Colon (tissue), 2 donors: ENCODE data around the gene SPDYE16.
"Not testable (repeated sequence)": the region's sequence is repeated elsewhere in the genome, so short reads cannot be mapped to it uniquely, and the experiment has no call there.

ENCODE experiments used
- FAIRE-seq: peaks from 2 replicates; lab custom pipeline; 2012; peaks lifted over from hg19 to GRCh38; lab: Jason Lieb, UNC
- donor health status: control.
- donor health status: control.

SPDYE16 gene

DNA sequence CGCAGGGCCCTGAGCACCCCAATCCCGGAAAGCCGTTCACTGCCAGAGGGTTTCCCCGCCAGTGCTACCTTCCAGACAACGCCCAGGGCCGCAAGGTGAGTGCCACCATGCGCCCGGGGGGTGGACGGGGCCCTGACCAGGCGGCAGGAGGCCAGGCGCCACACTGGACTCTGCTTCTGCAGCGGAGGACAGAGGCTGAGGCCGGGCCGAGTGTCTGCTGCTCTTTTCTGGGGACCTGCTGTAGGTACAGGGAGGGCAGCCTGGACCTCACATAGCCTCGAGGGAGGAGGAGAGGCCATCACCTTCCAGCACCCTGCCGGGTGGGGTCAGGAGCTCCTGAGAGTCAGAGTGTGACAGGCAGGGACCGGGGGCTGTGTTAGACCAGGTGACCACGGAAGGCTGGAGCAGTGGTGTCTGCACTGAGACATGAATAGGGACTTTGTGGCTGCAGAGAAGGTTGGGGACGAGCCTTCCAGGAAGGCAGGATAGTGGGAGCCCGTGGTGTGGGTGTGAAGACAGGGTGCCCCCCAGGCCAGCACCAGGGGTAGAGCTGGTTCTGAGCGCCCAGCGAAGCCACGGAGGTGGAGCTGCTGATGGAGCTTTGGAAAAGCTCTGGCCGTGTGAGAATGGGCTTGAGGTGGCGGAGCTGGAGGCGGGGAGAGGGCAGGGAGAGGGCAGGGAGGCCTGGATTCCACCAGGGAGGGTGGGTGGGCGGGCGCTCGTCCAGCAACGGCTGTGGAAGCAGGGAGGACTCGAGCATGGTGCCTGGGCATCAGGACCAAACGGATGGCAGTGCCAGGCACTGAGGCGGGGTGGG is 38.5 kb downstream of the SPDYE16 start:
- FAIRE-seq: not testable (repeated sequence)

- not testable (repeated sequence) for FAIRE-seq
Measured at GRCh38 chr7:76503244-76503643, 39.9 kb downstream of the SPDYE16 start.

DNA sequence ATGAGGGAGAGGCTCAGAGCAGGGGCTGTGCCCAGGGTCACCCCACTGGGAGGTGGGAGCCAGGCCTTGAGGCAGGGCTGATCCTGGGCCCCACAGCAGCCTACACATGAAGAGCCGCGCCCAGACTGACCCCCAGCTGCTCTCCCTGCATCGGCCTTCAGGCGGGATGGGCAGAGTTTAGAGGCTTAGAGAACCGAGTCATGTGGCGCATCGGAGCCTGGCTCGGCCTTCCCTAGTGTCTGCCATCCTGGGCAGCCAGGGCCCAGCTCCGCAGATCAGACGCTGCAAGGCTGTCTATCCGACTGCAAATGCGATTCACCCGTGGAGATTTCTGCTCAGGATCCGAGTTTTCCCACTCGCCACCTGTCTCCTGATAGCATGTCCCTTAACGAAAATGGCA is 40.3 kb downstream of the SPDYE16 start:
- FAIRE-seq: not testable (repeated sequence)

DNA sequence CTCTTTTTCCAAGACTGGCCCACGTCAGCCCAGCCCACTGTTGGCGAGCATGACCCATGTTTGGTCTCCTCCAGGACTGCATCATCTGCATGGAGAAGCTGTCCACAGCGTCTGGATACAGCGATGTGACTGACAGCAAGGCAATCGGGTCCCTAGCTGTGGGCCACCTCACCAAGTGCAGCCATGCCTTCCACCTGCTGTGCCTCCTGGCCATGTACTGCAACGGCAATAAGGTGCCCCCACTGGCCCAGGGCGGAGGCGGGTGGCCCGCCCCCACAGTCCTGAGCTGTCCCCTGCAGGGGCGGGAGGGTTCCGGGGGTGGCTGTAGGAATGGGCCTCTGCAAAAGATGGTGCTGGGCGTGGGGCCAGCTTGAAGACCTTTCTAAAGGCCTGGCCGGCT is 40.9 kb downstream of the SPDYE16 start:
- FAIRE-seq: not testable (repeated sequence)

DNA sequence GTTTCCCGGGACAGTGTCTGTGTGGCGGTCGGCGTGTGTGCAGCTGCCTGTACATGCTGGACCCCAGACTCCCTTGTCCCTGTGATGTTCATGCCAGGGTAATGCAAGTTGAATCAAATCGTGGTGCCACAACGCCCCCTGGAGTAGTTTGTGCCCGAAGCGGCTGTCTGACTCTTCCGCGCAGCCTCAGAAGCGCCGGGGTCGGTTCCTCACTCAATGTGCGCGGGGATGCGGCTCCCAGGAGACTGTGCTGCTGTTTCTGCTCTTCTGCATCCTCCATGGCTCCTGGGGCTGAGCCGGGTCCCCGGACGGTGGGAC is 43.2 kb downstream of the SPDYE16 start:
- not testable (repeated sequence) for FAIRE-seq

GRCh38 chr7:76499201-76499923 is 43.7 kb downstream of the SPDYE16 start:
- not testable (repeated sequence) for FAIRE-seq

GRCh38 chr7:76498583-76499200 is 44.4 kb downstream of the SPDYE16 start:
- not testable (repeated sequence) for FAIRE-seq

- FAIRE-seq: not testable (repeated sequence)
Measured at GRCh38 chr7:76497918-76498582, 45.0 kb downstream of the SPDYE16 start.

DNA sequence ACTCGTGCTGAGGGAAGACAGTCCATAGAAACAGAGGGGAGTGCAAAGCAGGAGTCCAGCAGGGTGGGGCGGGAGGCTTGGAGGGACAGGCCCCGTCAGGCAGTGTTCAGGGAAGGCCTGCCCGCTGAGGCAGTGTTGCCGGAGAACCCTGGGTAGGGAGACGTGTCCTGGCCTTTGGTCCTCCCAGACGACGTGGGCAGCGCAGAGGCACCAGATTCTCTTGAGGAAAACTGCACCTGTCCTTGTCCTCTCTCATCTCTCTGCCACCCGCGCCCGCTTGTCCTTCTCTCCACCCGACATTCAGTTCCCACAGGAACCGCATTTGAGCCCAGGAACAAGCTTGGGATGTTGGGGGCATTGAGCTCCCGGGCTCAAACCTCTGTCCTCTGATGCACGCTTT is 47.4 kb downstream of the SPDYE16 start:
- FAIRE-seq: not testable (repeated sequence)

DNA sequence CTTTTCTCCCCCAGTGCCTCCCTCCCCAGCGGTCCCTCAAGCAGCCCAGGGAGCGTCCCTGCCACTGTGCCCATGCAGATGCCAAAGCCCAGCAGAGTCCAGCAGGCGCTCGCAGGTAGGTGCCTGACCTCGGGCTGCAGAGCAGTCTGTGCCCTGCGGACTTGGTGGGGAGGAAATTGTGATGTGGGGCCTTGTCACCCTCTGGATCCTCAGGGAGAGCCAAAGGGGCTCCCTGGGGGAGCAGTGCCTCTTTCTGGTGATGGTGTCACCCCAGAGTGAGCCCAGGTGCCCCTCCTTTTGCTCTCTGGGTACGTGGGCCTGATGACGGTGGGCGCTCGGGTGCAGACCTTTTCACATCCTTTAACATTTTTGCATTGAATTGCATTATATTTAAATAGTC is 51.0 kb downstream of the SPDYE16 start:
- FAIRE-seq: not testable (repeated sequence)

DNA sequence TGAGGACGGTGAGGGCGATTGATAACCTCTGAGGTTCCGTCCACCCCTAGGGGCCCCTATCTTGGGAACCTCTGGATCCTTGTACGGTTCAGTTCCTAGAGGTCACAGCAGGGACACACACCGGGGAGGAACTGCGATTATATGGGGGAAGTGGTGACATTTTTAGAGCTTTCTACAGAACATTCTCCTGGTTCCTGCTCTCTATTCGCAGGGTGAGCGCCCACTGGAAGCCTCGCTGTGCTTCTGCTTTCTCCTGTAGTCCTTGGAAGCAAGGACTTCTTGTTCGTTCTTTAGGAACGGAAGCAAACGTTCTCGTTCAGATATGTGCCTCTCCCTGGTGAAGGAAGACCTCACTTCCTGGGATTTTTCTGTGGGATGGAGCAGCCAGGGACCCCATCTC is 55.1 kb downstream of the SPDYE16 start:
- not testable (repeated sequence) for FAIRE-seq

- FAIRE-seq: not testable (repeated sequence)
Measured at GRCh38 chr7:76486618-76487017, 56.5 kb downstream of the SPDYE16 start.

- FAIRE-seq: not testable (repeated sequence)
Measured at GRCh38 chr7:76485822-76486610, 57.1 kb downstream of the SPDYE16 start.

- not testable (repeated sequence) for FAIRE-seq
Measured at GRCh38 chr7:76484456-76484855, 58.6 kb downstream of the SPDYE16 start.

- FAIRE-seq: not testable (repeated sequence)
Measured at GRCh38 chr7:76483081-76483480, 60.0 kb downstream of the SPDYE16 start.

DNA sequence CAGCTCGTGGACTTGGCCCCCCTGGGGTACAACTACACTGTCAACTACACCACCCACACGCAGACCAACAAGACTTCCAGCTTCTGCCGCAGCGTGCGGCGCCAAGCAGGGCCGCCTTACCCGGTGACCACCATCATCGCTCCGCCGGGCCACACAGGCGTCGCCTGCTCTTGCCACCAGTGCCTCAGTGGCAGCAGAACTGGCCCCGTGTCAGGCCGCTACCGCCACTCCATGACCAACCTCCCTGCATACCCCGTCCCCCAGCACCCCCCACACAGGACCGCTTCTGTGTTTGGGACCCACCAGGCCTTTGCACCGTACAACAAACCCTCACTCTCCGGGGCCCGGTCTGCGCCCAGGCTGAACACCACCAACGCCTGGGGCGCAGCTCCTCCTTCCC is 60.4 kb downstream of the SPDYE16 start:
- FAIRE-seq: not testable (repeated sequence)
